ENCODE results near the gene DMD.

DNA sequence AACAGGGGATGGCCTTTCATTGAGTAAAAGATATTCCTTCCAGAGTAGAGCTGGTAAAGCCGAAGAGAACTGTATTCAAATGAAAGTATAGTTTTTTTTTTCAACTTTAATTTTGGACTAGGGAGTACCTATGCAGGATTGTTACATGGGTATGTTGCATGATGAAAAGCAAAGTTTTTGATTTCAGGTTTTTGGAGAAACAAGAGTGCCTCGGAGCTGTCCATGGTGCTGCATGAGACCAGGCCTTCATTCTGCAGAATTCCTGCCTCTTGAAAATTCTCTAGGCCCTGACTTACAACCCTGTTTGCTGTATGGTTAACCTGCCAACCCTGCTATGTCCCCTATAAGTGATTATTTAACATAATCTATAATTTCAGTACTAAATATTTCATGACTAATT, 1073.8 kb downstream of the DMD start:
- TF ChIP-seq POLR2AphosphoS5 (IDR thresholded peaks at IDR 0.05; ENCODE audit: low read depth, low read length) (no peak), SIN3A (IDR thresholded peaks at IDR 0.05; ENCODE audit: borderline replicate concordance, insufficient read depth, low read length) (no peak), TAF1 (IDR thresholded peaks at IDR 0.05; ENCODE audit: borderline replicate concordance, insufficient read depth, low read length) (no peak), REST (IDR thresholded peaks at IDR 0.05; ENCODE audit: insufficient read depth in 1 of 2, low read depth in 2 of 2, low read length in 2 of 2) (peak; percentile 90 to 98), FOXP2 (optimal IDR thresholded peaks at IDR 0.05; ENCODE audit: borderline replicate concordance, extremely low read depth, extremely low read length, insufficient read depth) (no peak)
